ENCODE measurements around the gene PDE9A.

- TF ChIP-seq REST (IDR thresholded peaks at IDR 0.05; ENCODE audit: unreplicated experiment), result no peak
- TF ChIP-seq CTCF (conservative IDR thresholded peaks at IDR 0.05; ENCODE audit: low read depth in 2 of 2), result no peak
Observed at GRCh38 chr21:42766739-42767560, 113.5 kb downstream of the PDE9A start.
